DMS114 treated with DMSO at 0.1 percent for 48 hours (cell line): ENCODE results near the gene PEX26.

Source experiments
- DNase-seq: peaks from one replicate; lab custom pipeline; 2025; ENCODE audit not compliant: unreplicated experiment; lab: John Stamatoyannopoulos, UW

The PEX26 gene

GRCh38 chr22:18154821-18155390 lies 77.1 kb downstream of the PEX26 start:
- no peak for DNase-seq
